K562 (cell line): ENCODE data around the gene PGAP3. TPM values are rescaled to one million over a fixed set of nuclear protein-coding genes. Genes with fewer than 3 reads are reported as not detected.
"Not testable (repeated sequence)": the region's sequence is repeated elsewhere in the genome, so short reads cannot be mapped to it uniquely, and the experiment has no call there.

Experiments
- ATAC-seq: fragments of 200-7000 bp; cut with Tn5 transposase; 3 replicates; pipeline ENCODE4 v1.9.1; 2020; ENCODE audit warnings: moderate library complexity
- BruUV-seq: library from RNA; stranded (reverse); fragments of 400-500 nt; replicated peaks from 2 replicates; lab custom pipeline; 2021; lab: Mats Ljungman, UMichigan
- CTCF ChIA-PET: fragments of 300-600 bp; formaldehyde crosslinking; extraction: SDS; loops from one replicate; lab custom pipeline; 2021; ENCODE audit warnings: low intra/inter-chr PET ratio; lab: Yijun Ruan, JAX
- POLR2A ChIA-PET: fragments of 300-600, 350-650 bp; sonication (Branson Sonifier 250); formaldehyde crosslinking; extraction: SDS; loops from one replicate; lab custom pipeline; 2021; ENCODE audit warnings: antibody characterized with exemption, inconsistent platforms; lab: Yijun Ruan, JAX
- DNase-seq, 4 experiments: peaks; one replicate each; pipeline versions ENCODE4 v3.0.0 to v3.0.0-alpha.2; 2011 to 2018; ENCODE audit warnings: low spot score in 3 of 4, mixed read lengths in 3 of 4; ENCODE audit errors: extremely low read depth in 1 of 4
- FAIRE-seq: peaks from 2 replicates; lab custom pipeline; 2011; peaks lifted over from hg19 to GRCh38; lab: Jason Lieb, UNC
- H2AFZ ChIP-seq: 2 replicates; pipeline ENCODE4 v1.6.0; 2011; ENCODE audit warnings: low read depth, low read length, control low read depth, inconsistent platforms
- H3K27ac ChIP-seq: fragments of 200-600 bp; 3 replicates; pipeline ENCODE4 v1.8.0; 2011; ENCODE audit warnings: low read depth, mild to moderate bottlenecking, control low read depth, inconsistent platforms, low read length, moderate library complexity, mixed read lengths; ENCODE audit errors: extremely low read depth
- H3K27me3 ChIP-seq, 2 experiments: fragments of 300-600 bp in 1 of 2; 2 replicates in 1 of 2; 3 replicates in 1 of 2; pipeline versions ENCODE4 v1.6.0 to v1.8.0; 2011; ENCODE audit warnings: inconsistent platforms in 2 of 2, low read length in 2 of 2, mild to moderate bottlenecking in 1 of 2, mixed read lengths in 1 of 2, moderate library complexity in 1 of 2; ENCODE audit not compliant: control insufficient read depth in 2 of 2, insufficient read depth in 2 of 2
- H3K36me3 ChIP-seq: fragments of 300-600 bp; 3 replicates; pipeline ENCODE4 v1.8.0; 2011; ENCODE audit warnings: mild to moderate bottlenecking, low read length, inconsistent platforms; ENCODE audit not compliant: control insufficient read depth, insufficient read depth
- H3K4me1 ChIP-seq, 2 experiments: fragments of 200-600 bp in 1 of 2; replicated peaks in 1 of 2; 2 replicates in 1 of 2; 3 replicates in 1 of 2; pipeline versions ENCODE4 v1.5.1 to v1.8.0; 2011; ENCODE audit warnings: inconsistent platforms in 2 of 2, low read length in 2 of 2, mild to moderate bottlenecking in 1 of 2, mixed read lengths in 1 of 2, moderate library complexity in 1 of 2; ENCODE audit not compliant: control insufficient read depth in 2 of 2, insufficient read depth in 2 of 2
- H3K4me2 ChIP-seq: 2 replicates; pipeline ENCODE4 v1.6.1; 2011; ENCODE audit warnings: low read length, control low read depth, inconsistent platforms, mixed read lengths; ENCODE audit not compliant: insufficient read depth
- H3K4me3 ChIP-seq: fragments of 200-600 bp; sonication (generic), shearing (Covaris generic); 2 replicates; pipeline ENCODE4 v1.5.1; 2016; ENCODE audit warnings: control low read depth, inconsistent platforms
- H3K79me2 ChIP-seq: fragments of 200-600 bp; 3 replicates; pipeline ENCODE4 v1.8.0; 2011; ENCODE audit warnings: low read length, inconsistent platforms; ENCODE audit not compliant: control insufficient read depth, insufficient read depth
- H3K9ac ChIP-seq, 2 experiments: 2 replicates each; pipeline versions ENCODE4 v1.6.0 to v1.6.1; 2011; ENCODE audit warnings: low read depth in 2 of 2, low read length in 2 of 2, control low read depth in 1 of 2, inconsistent platforms in 1 of 2, mild to moderate bottlenecking in 1 of 2, mixed read lengths in 1 of 2; ENCODE audit not compliant: insufficient read depth in 1 of 2
- H3K9me1 ChIP-seq: one replicate; pipeline ENCODE4 v1.6.0; 2011; ENCODE audit warnings: inconsistent platforms, mild to moderate bottlenecking, low read length, moderate library complexity; ENCODE audit not compliant: control insufficient read depth, insufficient read depth
- H3K9me3 ChIP-seq: replicated peaks from 2 replicates; pipeline ENCODE4 v1.5.1; 2011; ENCODE audit warnings: low read depth, low read length, inconsistent platforms; ENCODE audit not compliant: control insufficient read depth, insufficient read depth
- H4K20me1 ChIP-seq: replicated peaks from 2 replicates; pipeline ENCODE4 v1.6.1; 2011; ENCODE audit warnings: low read length, inconsistent platforms, mixed read lengths; ENCODE audit not compliant: control insufficient read depth, insufficient read depth
- MTA1 ChIP-seq: fragments of 450-650 bp; IDR thresholded peaks from 2 replicates; pipeline ENCODE4 v1.6.1; 2017; ENCODE audit warnings: borderline replicate concordance
- POLR2AphosphoS5 ChIP-seq: IDR thresholded peaks from 2 replicates; pipeline ENCODE4 v1.6.1; 2011; ENCODE audit warnings: mild to moderate bottlenecking, low read depth, low read length, moderate library complexity; ENCODE audit not compliant: control insufficient read depth, insufficient read depth
- POLR2G ChIP-seq: fragments of 200-400 bp; formaldehyde crosslinking; IDR thresholded peaks from 2 replicates; pipeline ENCODE4 v1.6.1; 2017; ENCODE audit warnings: low read depth, mild to moderate bottlenecking, antibody characterized with exemption, low read length, moderate library complexity
- RBFOX2 ChIP-seq: fragments of 200-400 bp; formaldehyde crosslinking; IDR thresholded peaks from 2 replicates; pipeline ENCODE4 v1.6.1; 2017; ENCODE audit warnings: low read depth, mild to moderate bottlenecking, low read length, moderate library complexity
- WGBS: fragments of 100-300 bp; shearing (Covaris generic); methylation state at CpG from one replicate; pipeline ENCODE4 v1.1.6; 2016; ENCODE audit warnings: low coverage, mixed read lengths; ENCODE audit not compliant: insufficient coverage; ENCODE audit errors: missing lambda C conversion rate; 5-methylcytosine and 5-hydroxymethylcytosine counted together
- in situ Hi-C: fragments of 300-500 bp; cut with MboI; formaldehyde crosslinking; loops from 4 replicates; pipeline ENCODE4 v1.15.0; 2018; ENCODE audit warnings: inconsistent platforms, mixed read lengths
- intact Hi-C: fragments of 100-400 bp; cut with micrococcal nuclease; formaldehyde crosslinking; loops from 2 replicates; pipeline ENCODE4 v1.14.2; 2022
- polyA plus RNA-seq, 8 experiments: library from polyadenylated mRNA; depleted of rRNA in 4 of 8; stranded (reverse) in 5 of 8; unstranded in 3 of 8; fragments of >200 nt; fragmentation: Nextera tagmentation in 2 of 8; fragmentation: Illumina TruSeq in 1 of 8; extraction: Ambion mirVana in 2 of 8; extraction: Trizol in 1 of 8; gene quantifications; 2 replicates each; pipeline versions ENCODE4 v1.2.1 to v1.2.3, GENCODE V29; 2011 to 2014; ENCODE audit warnings: inconsistent platforms in 1 of 8, missing spikeins in 1 of 8
- total RNA-seq, 7 experiments: library from RNA; depleted of rRNA in 6 of 7; stranded (reverse); fragments of >200 nt in 6 of 7; fragmentation: Illumina TruSeq in 2 of 7; extraction: Trizol in 2 of 7; gene quantifications; 2 replicates each; pipeline versions ENCODE4 v1.2.1 to v1.2.3, GENCODE V29; 2011 to 2021; ENCODE audit warnings: low replicate concordance in 1 of 7

The PGAP3 gene
- total and polyA plus RNA-seq, 9 of the 15 experiments (the other 6 are each of a cell fraction or from before 2014, with no cell fraction given) = 0.38 to 9.4 (median 4.5) TPM

- Histone ChIP-seq H4K20me1 (no peaks in the 10 kb centered on the region), H3K4me3 (no peak overlapping the region), H3K36me3 (peaks cover 22% of the 10 kb centered on the region; the same call in 1 of the 3 replicates), H3K4me1 (peaks cover 13 to 53% of the 10 kb centered on the region in 2 experiments; a peak in 4 of 5 replicates), H3K27me3 (no peaks in the 10 kb centered on the region), H3K9me1 (no peaks in the 10 kb centered on the region), H3K4me2 (no peak overlapping the region)
- WGBS = 88% methylated on average over 8 of the region's 9 CpGs
- POLR2A ChIA-PET = no interaction called here
- ATAC-seq = no peak
- intact Hi-C loops = no loop called here
- no peak for FAIRE-seq
- CTCF ChIA-PET = no interaction called here
- DNase-seq = no peak
- TF ChIP-seq POLR2AphosphoS5 (0 out of 2 replicates have a peak, but pooled peaks have one; percentile 12), POLR2G (peak; percentile 43; the same call in 1 of the 2 replicates), RBFOX2 (peak; percentile 51; the same call in 1 of the 2 replicates), MTA1 (no peak)
- TF ChIP-seq, all 486 proteins: peak for 3
- no TSS peak for BruUV-seq
- in situ Hi-C loops = no loop called here
- Histone ChIP-seq H3K79me2 (peaks cover 14% of the 10 kb centered on the region), H3K9ac (peak overlapping the region in 1 of 2 experiments; percentile 77; a peak in 2 of 4 replicates), H2AFZ (no peak overlapping the region), H3K27ac (no peak overlapping the region), H3K9me3 (no peaks in the 10 kb centered on the region)
Measured at GRCh38 chr17:39726617-39727016, 38.8 kb upstream of the PGAP3 start.

GRCh38 chr17:39725923-39726322, 38.1 kb upstream of the PGAP3 start:
- H3K9me1 ChIP-seq, FAIRE-seq, ATAC-seq, H2AFZ ChIP-seq, H3K27ac ChIP-seq, H3K27me3 ChIP-seq, H3K4me3 ChIP-seq, intact Hi-C loops, BruUV-seq, DNase-seq, H4K20me1 ChIP-seq, CTCF ChIA-PET, in situ Hi-C loops, H3K9me3 ChIP-seq, H3K4me2 ChIP-seq: not testable (repeated sequence)
- H3K36me3 ChIP-seq = peaks cover 22% of the 10 kb centered on the region; the same call in 1 of the 3 replicates
- 93% methylated on average over 1 of the region's 1 CpG for WGBS
- POLR2A ChIA-PET = interaction anchor here (1.6 kb wide), 1 partner anchor 26 kb away, joined by 6 read pairs; the partner anchor contains the start of gene ERBB2
- H3K79me2 ChIP-seq = peaks cover 14% of the 10 kb centered on the region
- H3K9ac ChIP-seq = peak overlapping the region in 1 of 2 experiments; percentile 53; a peak in 2 of 4 replicates
- H3K4me1 ChIP-seq = peaks cover 13 to 53% of the 10 kb centered on the region in 2 experiments; a peak in 4 of 5 replicates
